ENCODE data around the gene IFT20. TPM values are rescaled to one million over a fixed set of nuclear protein-coding genes. Genes with fewer than 3 reads are reported as not detected.

The IFT20 gene
- total RNA-seq, 3 donors from 2014 or later: 40.2 to 52.8 (median 47.2) TPM

DNA sequence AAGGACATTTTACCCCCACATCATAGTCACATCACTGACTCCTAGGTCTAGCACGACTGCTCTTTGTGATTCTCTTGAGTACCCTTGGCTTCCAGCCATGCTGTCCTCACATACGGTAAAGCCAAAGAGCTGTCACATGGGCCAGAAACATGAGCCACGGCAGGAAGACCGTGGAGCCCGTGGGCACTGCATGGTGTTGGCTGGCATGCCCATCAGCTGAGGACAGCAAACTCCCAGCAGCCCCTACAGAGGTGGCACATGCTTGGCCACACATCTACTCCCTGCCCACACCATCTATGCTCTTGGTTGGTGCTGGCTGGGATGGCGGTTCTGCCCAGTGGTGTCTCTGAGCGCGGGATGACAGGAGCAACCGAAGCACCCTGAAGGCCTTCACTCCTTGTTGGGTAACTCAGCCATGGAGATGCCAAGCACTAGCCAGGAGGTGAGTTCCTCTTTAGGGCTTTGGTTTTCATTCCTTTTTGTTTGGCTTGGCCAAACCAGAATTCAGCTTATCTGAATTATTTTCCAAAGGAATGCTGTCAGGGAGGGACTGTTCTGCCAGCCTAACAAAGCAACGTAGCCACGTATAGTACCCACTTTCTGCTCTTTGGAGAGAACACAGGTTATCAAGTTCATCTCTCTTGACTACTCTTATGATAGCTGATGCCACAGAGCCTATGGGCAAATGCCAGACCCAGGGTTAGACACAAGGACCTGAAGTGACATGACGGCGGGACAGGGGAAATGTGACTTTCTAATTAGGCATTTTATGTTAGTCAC, 10.3 kb upstream of the IFT20 start:
- intact Hi-C loops (cut with DNase I; ENCODE audit: low total_unique reads): no loop called here
- TF ChIP-seq CTCF (IDR thresholded peaks at IDR 0.05) (no peak), POLR2AphosphoS5 (IDR thresholded peaks at IDR 0.05) (no peak), POLR2A (IDR thresholded peaks at IDR 0.05) (no peak)
- peak in 1 of 2 donors; percentile 37 for DNase-seq (ENCODE audit: low spot score in 2 of 2)
- no peaks in the 10 kb centered on the region for H3K27me3 ChIP-seq
- no peaks in the 10 kb centered on the region for H3K9me3 ChIP-seq
- H3K4me1 ChIP-seq: peaks cover 3 to 17% of the 10 kb centered on the region in 2 donors
- no peak overlapping the region for H3K4me3 ChIP-seq
- H3K36me3 ChIP-seq: peaks cover 6% of the 10 kb centered on the region
- H3K27ac ChIP-seq: peak overlapping the region; percentile 75 to 78

- H3K27me3 ChIP-seq: no peaks in the 10 kb centered on the region
Observed at GRCh38 chr17:28344435-28344901, 9.2 kb upstream of the IFT20 start.

GRCh38 chr17:28344011-28344410, 8.7 kb upstream of the IFT20 start:
- no peak for DNase-seq (ENCODE audit: low spot score in 2 of 2)
- H3K4me1 ChIP-seq: peaks cover 3 to 17% of the 10 kb centered on the region in 2 donors
- no peak overlapping the region for H3K27ac ChIP-seq
- H3K27me3 ChIP-seq: no peaks in the 10 kb centered on the region
- peaks cover 6% of the 10 kb centered on the region for H3K36me3 ChIP-seq
- no peaks in the 10 kb centered on the region for H3K9me3 ChIP-seq
- no peak for TF ChIP-seq CTCF (IDR thresholded peaks at IDR 0.05)
- TF ChIP-seq POLR2A (IDR thresholded peaks at IDR 0.05): no peak
- TF ChIP-seq POLR2AphosphoS5 (IDR thresholded peaks at IDR 0.05): no peak
- intact Hi-C loops (cut with DNase I; ENCODE audit: low total_unique reads): no loop called here
- H3K4me3 ChIP-seq: no peak overlapping the region

More at GRCh38 chr17:28344435-28344901, 9.2 kb upstream of the IFT20 start:
- intact Hi-C loops (cut with DNase I; ENCODE audit: low total_unique reads): no loop called here
- H3K9me3 ChIP-seq: no peaks in the 10 kb centered on the region
- no peak overlapping the region for H3K4me3 ChIP-seq
- no peak for DNase-seq (ENCODE audit: low spot score in 2 of 2)
- TF ChIP-seq CTCF (IDR thresholded peaks at IDR 0.05) (no peak), POLR2AphosphoS5 (IDR thresholded peaks at IDR 0.05) (no peak), POLR2A (IDR thresholded peaks at IDR 0.05) (no peak)
- H3K36me3 ChIP-seq: peaks cover 6% of the 10 kb centered on the region
- peaks cover 3 to 17% of the 10 kb centered on the region in 2 donors for H3K4me1 ChIP-seq
- no peak overlapping the region for H3K27ac ChIP-seq

- no peaks in the 10 kb centered on the region for H3K9me3 ChIP-seq
- H3K36me3 ChIP-seq: peaks cover 6% of the 10 kb centered on the region
- intact Hi-C loops (cut with DNase I; ENCODE audit: low total_unique reads): no loop called here
- peaks cover 3 to 17% of the 10 kb centered on the region in 2 donors for H3K4me1 ChIP-seq
- DNase-seq (ENCODE audit: low spot score in 2 of 2): no peak
- H3K27me3 ChIP-seq: no peaks in the 10 kb centered on the region
- H3K27ac ChIP-seq: peak overlapping the region in 1 of 2 donors; percentile 8
- no peak overlapping the region for H3K4me3 ChIP-seq
- TF ChIP-seq CTCF (IDR thresholded peaks at IDR 0.05): no peak
- no peak for TF ChIP-seq POLR2A (IDR thresholded peaks at IDR 0.05)
- TF ChIP-seq POLR2AphosphoS5 (IDR thresholded peaks at IDR 0.05): no peak
Observed at GRCh38 chr17:28343491-28343932, 8.2 kb upstream of the IFT20 start.

- Histone ChIP-seq H3K27ac (no peak overlapping the region), H3K36me3 (peaks cover 6% of the 10 kb centered on the region)
- intact Hi-C loops (cut with DNase I; ENCODE audit: low total_unique reads): no loop called here
Observed at GRCh38 chr17:28342313-28342712, 7.0 kb upstream of the IFT20 start.

More at GRCh38 chr17:28342313-28342712, 7.0 kb upstream of the IFT20 start:
- DNase-seq (ENCODE audit: low spot score in 2 of 2): no peak
- H3K9me3 ChIP-seq: no peaks in the 10 kb centered on the region
- TF ChIP-seq POLR2AphosphoS5 (IDR thresholded peaks at IDR 0.05): no peak
- no peak for TF ChIP-seq CTCF (IDR thresholded peaks at IDR 0.05)
- H3K27me3 ChIP-seq: no peaks in the 10 kb centered on the region
- no peak overlapping the region for H3K4me3 ChIP-seq
- peaks cover 0 to 16% of the 10 kb centered on the region in 2 donors for H3K4me1 ChIP-seq
